Measurements from ENCODE around the gene KRT34.

The KRT34 gene

DNA sequence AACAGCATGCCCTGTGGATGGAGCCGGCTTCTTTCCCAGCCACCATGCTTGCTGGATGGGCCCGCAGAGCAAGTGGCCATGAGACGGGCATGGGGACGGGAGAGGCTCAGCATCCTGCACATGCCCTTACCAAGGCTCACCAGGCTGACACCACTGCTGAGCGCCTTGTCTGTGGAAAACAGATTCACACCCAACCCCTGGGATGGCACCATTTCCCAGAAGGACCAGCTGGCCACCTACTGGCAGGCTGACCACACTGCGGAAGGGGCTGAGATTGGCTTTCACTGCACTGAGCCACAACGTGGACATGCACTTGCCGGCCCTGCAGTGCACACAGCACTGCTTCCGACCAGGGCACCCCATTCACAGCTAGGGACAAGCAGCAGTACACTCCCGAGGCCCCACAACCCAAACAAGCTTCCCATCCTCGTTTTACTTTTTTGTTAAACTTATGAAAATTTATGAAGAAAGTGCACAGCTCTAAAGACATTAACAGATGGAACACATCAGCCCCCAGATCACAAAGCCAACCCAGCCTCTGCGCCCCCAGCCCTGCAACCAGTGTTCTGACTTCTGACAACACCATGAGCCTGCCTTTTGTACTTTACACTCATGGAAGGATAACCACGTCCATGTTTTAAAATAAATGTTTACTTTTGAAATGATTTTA is 52.7 kb downstream of the KRT34 start:
- no peak for DNase-seq

DNA sequence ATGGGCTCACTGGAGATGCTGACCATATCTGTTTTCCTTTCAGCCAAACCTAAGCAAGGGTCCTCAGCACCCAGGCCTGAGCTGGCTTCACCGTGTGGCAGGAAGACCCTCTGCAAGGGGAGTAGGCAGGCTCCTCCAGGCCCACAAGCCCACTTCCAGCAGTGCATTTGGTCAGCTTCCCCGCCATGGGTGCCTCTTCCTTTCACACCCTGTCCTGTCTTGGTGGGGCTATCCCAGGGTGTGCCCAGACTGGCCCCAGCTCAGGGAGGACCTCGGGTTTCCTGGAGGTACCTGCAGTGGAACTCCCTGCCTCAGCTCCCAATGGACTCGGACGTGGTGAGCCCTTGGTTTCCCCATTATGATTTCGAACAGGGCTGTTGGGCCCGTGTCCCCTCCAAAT is 53.9 kb downstream of the KRT34 start:
- DNase-seq = no peak
